DMS153 treated with DMSO at 0.1 percent for 48 hours (cell line): Measurements from ENCODE around the gene ZNF286A.
"Not testable (repeated sequence)": the region's sequence is repeated elsewhere in the genome, so short reads cannot be mapped to it uniquely, and the experiment has no call there.

Source experiments
- DNase-seq: peaks from one replicate; lab custom pipeline; 2025; ENCODE audit not compliant: unreplicated experiment; lab: John Stamatoyannopoulos, UW

ZNF286A gene

DNA sequence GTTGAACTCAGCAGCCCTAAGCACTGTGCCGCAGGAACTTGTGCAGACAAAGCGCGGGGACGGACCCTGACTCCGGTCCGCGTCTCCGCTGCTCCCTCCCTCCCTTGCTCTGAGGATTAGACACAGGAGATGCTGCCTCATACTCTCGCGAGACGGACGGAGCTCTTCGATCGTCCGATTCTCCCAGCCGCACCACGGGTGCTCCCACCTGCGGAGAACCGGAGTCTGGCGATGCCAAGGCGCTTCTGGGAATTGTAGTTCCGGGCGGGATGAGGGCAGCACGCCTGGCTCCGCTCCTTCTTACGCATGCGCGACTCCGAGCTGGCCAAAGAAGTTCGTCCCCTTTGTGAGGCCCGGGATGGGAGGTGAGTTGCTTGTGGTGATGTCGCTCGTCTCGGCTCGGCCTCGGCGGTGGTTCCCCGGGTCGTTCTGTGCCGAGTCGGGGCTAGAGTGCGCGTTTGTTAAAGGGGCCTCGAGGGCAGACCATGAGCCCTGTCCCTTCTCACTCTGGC, at the start of gene ZNF286A:
TSS of gene ZNF286A (plus strand) at position 340 of the 512 bp plus-strand sequence. CDS start 578 bp downstream, outside the sequence.
- peak; percentile 62 for DNase-seq

DNA sequence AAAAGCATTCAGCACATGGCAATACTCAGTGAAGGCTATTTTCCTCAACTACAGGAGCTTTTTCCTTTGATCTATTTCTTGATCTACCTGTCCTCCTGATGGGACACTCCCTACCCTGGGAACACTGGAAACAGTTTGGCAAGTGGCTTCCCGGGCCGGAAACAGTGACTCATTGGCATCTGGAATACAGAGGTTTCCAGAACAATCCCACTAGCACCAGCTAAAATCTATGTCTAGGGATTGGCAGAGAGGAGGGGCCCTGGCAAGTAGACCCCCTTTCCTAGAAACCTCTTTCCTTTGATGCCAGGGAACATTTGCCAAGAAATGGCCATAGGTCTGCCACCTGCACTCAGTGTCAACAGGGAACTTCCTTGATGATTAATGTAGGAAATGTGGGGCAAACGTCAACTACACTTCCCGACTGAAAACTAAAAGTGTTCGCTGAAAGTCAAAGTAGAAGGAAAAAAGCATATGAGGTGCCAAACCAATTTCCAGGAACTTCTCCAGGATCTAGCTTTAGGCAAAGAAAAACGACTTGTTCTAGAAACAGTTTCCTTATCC, 49.6 kb upstream of the ZNF286A start:
- DNase-seq = no peak

DNA sequence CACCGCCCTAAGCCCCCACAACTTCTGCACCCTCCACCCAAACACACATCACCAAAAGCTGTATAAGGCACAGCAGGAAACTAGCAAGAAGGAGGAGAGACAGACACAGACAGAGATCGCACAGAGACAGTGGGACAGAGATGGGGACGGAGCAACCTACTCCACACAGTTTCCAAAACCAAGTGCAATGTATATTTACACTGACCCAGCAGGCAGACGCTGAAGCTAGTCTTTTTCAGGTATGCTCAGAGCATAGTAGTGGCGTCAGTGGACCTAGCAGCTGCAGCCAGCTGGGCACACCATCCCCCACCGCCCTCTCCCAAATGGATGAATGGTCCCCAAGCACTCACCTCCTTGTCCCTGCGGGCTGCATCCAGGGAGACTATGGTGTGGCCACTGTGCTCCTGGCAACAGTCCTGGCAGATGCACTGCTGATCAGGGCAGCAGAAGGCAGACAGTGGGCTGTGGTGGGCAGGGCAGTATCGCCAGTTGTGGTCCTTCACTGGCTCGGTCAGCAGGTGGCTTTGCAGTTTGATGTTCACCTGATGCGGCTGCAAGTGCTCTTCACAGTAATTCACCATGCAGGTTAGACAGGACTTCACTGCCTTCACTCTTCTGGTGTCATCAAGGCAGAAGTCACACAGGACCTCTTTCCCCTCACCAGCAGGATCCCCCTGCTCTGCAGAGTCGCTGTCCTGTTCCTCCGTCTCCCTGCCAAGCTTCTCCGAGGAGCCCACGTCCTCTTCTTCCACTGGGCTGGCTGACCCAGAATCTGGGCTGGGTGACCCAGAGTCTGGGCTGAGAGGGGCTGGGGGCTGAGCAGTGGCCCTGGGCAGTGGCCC, 48.6 kb upstream of the ZNF286A start:
- DNase-seq = no peak

GRCh38 chr17:15651583-15652110, 47.9 kb upstream of the ZNF286A start:
- peak; percentile 38 for DNase-seq

DNA sequence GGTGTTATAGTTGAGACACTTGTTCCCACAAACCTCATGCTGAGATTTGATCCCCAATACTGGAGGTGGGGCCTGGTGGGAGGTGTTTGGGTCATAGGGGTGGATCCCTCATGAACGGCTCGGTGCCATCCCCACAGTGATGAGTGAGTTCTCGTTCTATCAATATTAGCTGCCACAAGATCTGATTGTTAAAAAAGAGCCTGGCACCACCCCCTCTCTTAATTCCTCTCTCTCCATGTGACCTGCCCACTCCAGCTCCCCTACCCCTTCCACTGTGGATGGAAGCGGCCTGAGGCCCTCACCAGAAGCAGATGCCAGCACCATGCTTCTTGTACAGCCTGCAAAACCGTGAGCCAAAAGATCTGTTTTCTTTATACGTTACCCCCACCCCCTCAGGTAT, 46.6 kb upstream of the ZNF286A start:
- DNase-seq = no peak

DNA sequence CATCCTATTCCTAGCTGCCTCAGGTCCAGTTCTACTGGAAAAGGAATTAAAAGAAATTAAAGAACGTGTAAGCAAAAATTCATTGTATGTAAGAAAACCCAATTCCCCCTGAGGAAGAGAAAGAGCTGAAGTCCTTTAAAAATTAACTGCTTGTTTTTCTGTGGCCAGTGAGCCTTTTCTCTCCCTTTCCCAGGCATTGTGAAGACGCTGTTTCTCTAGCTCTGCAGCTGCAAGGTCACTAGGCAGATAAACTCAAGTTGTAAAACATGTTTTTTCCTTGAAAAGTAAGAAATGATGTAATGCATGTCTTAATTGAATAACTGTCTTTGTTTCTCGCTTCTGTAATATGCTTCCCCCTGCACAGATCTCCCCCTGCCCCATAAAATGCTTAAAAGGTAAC, 45.2 kb upstream of the ZNF286A start:
- DNase-seq = not testable (repeated sequence)

DNA sequence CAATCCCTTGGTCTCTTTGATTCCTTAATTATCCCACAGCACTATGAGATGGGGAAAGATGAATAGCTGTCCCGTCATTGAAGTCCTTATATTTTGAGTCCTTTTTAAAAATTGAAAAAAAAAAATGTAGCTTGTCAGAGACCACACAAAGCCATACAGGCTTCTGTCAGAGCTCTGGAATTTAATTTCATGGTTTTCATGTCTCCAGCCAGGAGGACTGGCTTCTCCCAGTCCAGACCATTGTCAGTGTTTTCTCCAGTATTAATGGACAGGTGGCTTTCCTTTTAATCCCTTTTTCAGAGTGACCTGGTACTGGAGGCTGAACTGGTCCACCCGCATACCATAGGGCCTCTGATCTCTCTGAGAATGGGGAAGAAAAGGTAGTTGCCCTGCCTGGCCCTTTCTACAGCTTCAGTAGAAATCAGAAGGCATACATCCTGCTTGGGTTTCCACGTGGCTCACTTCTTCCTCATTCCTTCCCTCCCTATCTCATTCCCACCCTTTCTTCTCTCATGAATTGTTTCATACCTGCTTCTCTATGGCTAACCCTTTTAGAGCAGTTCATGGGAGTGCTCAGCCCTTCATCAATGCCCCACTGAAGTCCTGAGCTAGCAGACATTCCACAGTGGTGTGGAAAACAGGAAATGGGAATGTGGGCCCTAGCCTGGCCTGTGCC, 44.5 kb upstream of the ZNF286A start:
- DNase-seq = no peak

DNA sequence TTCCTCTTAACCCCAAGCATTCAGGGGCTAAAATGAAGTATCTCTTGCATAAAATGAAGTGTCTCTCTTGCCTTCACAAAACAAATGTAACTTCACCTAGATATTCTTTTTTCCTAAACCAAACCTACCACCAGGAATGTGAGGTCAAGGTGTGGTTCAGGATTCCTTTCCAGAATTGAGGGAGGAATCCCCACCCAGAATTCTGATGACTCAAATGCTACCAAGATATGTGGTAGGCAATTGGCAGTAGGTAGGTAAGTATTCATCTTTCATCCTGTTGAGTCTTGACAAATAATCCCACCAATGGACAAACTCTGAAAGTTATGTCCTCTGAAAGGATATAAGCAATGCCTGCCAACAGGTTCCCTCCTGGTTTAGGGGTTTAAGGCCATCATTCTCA, 41.7 kb upstream of the ZNF286A start:
- DNase-seq = no peak

GRCh38 chr17:15658296-15658695, 41.3 kb upstream of the ZNF286A start:
- no peak for DNase-seq

DNA sequence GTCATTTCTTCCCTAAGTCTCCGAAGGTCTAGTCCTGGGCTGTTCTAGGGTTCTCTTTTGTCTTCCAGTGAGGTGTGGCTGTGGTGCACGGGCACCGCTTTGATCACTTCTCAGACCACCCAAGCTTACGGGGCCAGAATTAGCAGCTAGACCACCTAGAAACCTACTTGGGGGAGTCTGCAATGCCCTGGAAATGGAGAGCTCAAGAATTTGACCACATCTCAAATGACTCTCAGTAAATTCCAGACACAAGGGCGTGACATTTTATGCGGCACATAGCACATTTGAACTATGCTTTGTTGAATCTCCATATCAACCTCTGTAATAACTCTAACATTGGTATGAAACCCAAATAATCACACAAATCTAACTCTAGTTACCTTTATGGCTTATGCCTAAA, 40.3 kb upstream of the ZNF286A start:
- DNase-seq = no peak

GRCh38 chr17:15659663-15660062, 39.9 kb upstream of the ZNF286A start:
- no peak for DNase-seq

- no peak for DNase-seq
These were observed 39.5 kb upstream of the ZNF286A start for GRCh38 chr17:15660077-15660476.

DNA sequence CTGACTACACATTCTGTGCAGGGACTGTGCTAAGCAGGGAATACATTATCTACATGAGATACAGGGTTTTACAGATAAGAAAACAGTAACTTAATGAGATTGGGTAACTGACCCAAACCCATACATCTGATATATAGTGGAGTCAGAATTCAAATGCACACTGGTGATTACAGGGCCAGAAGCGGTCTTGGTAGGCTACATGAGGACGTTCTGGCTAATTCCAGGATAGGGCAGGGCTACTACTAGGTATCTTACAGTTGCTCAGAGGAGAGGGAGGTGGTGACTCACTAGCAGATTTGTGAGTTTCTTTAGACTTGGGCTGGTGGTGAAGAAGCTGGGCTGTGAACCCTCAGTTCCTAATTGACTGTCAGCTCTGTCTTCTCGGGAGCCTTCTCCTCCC, 36.9 kb upstream of the ZNF286A start:
- DNase-seq = no peak

DNA sequence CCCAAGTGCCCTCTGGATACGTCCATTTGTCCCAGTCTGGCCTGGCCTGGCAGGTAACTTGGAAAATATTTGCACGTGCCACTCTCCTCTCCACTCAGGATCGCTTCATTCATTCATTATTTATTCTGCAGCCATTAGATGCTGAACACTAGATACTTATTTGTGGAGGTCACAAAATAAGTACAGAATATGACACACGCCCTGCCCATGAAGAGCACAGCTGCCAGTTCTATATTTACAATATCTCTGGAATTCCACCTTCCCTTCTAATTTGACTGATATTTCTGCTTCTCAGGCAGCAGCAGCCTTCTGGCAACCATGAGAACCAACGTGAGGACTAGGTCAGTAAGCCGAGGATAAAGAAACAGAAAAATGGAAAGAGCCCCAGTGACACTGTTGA, 36.4 kb upstream of the ZNF286A start:
- DNase-seq = no peak

GRCh38 chr17:15663691-15664090, 35.9 kb upstream of the ZNF286A start:
- DNase-seq = no peak

DNA sequence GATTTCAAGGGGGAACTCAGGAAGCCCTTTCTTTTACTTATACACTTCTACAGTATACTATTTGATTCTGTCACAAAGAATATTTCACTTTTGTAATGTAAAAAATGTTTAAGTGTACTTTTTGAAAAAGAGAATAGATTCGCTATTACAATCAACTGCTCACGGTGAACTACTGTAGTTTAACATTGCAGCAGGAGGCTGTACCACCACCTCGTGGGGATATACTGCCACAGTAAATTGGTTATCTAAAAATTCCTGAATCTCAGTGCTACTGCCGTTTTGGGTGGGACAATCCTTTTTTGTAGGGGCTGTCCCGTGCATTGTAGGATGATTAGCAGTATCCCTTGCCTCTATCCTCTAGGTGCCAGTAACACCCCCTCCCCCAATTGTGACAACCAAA, 30.0 kb upstream of the ZNF286A start:
- not testable (repeated sequence) for DNase-seq

- not testable (repeated sequence) for DNase-seq
These were observed 24.9 kb upstream of the ZNF286A start for GRCh38 chr17:15674640-15675039.

- DNase-seq = not testable (repeated sequence)
These were observed 23.6 kb upstream of the ZNF286A start for GRCh38 chr17:15675991-15676390.

DNA sequence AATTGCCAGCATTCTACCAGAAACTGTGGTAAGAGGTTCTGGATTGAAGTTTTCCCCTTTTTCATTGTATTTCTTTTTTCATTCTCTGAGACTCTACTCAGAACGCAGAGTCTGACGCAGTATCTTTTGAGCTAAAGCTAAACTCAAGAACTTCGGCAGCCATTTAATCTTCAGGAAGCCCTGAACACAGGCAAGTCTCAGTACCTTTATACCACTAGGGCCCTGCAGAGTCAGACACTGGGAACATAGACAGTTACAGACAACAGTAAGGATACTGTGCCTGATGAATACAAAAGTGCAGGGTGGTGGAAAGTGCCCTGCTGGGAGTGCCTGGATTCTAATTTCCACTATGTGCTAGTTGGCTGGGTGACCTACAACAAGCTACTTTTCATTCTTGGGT, 16.4 kb upstream of the ZNF286A start:
- not testable (repeated sequence) for DNase-seq

DNA sequence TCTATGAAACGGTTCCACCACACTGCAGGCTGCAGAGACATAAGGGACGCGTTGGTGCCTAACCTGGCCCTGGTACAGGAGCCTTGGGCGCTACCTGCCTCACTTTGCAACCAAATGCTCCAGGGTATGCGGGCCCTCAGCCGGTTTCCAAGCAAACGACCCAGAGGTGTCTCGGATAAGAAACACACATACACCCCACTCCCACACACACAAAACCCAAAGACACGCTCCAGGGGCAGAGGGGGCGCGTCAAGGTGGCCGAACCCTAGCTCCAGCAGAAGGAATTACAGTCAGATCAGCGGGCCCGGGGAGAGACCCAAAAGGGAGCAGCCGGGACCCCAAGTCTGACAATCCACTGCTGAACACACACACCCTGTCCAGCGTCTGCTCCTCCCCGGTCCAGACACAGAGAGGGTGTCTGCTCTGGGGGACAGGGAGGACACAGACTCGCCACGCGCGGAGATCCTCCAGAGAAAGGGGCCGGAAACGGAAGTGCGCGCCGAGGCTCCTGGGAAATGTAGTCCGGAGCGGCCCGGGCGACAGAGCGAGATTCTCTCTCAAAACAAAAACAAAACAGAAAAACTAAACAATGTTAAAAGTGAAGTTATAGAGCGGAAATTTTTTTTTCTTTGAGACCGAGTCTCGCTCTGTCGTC, 15.6 kb upstream of the ZNF286A start, which contains the start of gene TRIM16:
TSS of gene TRIM16 (minus strand) at position 488 of the 655 bp plus-strand sequence. CDS start 32,702 bp downstream, outside the sequence.
- DNase-seq = not testable (repeated sequence)

GRCh38 chr17:15687494-15687893, 12.1 kb upstream of the ZNF286A start:
- DNase-seq = not testable (repeated sequence)
